Left cardiac atrium (tissue), 4 donors: ENCODE data around the gene PKP2. TPM values are rescaled to one million over a fixed set of nuclear protein-coding genes. Genes with fewer than 3 reads are reported as not detected.
"Not testable (repeated sequence)": the region's sequence is repeated elsewhere in the genome, so short reads cannot be mapped to it uniquely, and the experiment has no call there.

Experiments used
- ATAC-seq, 2 donors: fragments of 200-7000 bp; cut with Tn5 transposase; one replicate each; pipeline ENCODE4 v1.9.1; 2020; ENCODE audit warnings: mild to moderate bottlenecking in 2 of 2, moderate library complexity in 2 of 2
- DNase-seq: peaks from one replicate; pipeline ENCODE4 v3.0.0-alpha.2; 2020
- intact Hi-C, 2 donors: fragments of 100-400 bp; cut with DNase I; formaldehyde crosslinking; loops; one replicate each; pipeline versions ENCODE4 v1.14.1 to v1.15.1; 2022 to 2023
- total RNA-seq, 2 donors: library from RNA; stranded (reverse); fragmentation: NEBNext Ultra II Directional; extraction: Animal tissue kit (Norgen Biotek cat#: 25700); gene quantifications; one replicate each; pipeline ENCODE4 v1.2.1, GENCODE V29; 2021
- donor health status: DM: no; HTN: yes; CAD: no.
- donor health status: DM: no; HTN: yes; CAD: no; lungs with severe emphysema.
- donor health status: DM: yes; HTN: yes; CAD: no.
- donor health status: Dilated cardiomyopathy.

PKP2 gene
- total RNA-seq, 2 donors from 2014 or later = 124 to 148 TPM

- no peak for ATAC-seq
- intact Hi-C loops = loop anchor here in 1 of 2 donors (10.0 kb wide), 1 partner anchor 50 kb away; no protein-coding TSS in a partner anchor
- DNase-seq = no peak
These were observed 21.6 kb downstream of the PKP2 start for GRCh38 chr12:32874975-32875374.

DNA sequence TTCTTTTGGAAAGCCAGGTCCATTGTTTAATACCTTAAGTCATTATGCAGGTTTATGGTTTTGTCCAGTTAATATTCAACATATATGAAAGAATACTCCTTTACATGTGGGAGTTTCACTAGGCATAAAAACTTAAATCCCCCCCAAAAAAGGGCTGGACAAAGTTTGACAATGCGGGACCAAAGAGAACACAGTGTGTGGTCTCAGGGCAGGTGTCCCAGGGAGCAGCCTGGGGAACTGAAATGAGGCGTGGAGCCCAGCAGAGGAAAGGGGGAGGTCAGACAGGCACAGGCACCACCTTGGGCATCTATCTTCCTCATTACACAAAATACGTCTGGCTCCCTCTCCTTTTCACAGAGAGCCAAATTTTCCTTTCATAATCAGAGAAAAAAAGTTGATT is 22.5 kb downstream of the PKP2 start:
- intact Hi-C loops = loop anchor here in 1 of 2 donors (10.0 kb wide), 1 partner anchor 49 kb away; no protein-coding TSS in a partner anchor
- no peak for ATAC-seq
- no peak for DNase-seq

DNA sequence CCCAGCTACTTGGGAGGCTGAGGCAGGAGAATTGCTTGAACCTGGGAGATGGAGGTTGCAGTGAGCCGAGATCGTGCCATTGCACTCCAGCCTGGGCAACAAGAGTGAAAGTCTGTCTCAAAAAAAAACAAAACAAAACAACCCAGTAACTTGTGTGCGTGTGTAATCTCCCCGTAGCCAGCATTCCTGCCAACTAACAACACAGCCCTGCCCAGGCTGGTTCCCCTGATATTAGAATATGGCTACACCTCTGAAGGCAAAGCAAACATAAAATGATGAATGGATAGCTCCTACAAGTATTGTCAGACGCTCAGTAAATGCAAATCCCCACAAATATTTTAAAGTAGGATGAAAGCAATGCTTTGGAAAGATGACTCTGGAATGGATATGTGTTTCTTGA is 24.2 kb downstream of the PKP2 start:
- intact Hi-C loops = loop anchor here in 1 of 2 donors (10.0 kb wide), 1 partner anchor 48 kb away; no protein-coding TSS in a partner anchor
- not testable (repeated sequence) for DNase-seq, ATAC-seq

DNA sequence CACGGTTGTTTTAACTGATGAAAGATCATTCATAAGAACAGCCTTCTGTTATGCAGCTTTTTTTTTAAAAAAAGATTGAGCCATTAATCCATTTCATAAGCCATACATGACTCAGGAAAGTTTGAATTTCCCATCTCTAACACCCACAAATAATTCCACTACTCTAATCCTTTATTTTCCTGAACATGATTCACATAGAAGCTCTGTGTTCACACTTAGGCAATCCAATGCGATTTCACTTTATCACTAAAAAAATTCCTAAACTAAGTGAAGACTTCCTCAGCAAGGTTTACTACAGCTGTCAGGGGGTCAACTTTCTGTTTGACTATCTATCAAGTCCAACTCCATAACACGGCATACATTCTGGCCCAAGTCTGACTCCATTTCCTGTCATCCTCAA is 25.9 kb downstream of the PKP2 start:
- intact Hi-C loops = loop anchor here in 1 of 2 donors (10.0 kb wide), 1 partner anchor 46 kb away; no protein-coding TSS in a partner anchor
- ATAC-seq = peak in 1 of 2 donors; percentile 61
- no peak for DNase-seq

DNA sequence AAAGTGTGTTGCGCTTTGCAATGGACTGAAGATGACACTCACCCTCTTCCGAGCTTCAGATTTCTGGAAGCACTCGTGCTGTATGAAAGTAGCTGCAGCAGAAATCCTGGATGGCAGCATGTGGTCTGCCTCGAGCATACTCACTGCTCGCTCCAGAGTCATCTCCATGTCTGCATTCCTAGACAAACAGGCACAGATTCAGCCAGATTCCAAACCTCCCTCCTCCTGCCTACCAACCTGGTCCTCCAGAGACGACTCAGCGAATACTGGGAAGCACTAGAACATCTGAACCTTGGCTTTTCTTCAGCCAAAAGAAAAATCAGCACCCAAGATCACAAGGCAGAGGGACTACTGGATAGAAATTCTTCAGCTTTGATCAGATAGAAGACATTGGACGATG is 27.7 kb downstream of the PKP2 start:
- no peak for ATAC-seq
- no peak for DNase-seq
- intact Hi-C loops = no loop called here

DNA sequence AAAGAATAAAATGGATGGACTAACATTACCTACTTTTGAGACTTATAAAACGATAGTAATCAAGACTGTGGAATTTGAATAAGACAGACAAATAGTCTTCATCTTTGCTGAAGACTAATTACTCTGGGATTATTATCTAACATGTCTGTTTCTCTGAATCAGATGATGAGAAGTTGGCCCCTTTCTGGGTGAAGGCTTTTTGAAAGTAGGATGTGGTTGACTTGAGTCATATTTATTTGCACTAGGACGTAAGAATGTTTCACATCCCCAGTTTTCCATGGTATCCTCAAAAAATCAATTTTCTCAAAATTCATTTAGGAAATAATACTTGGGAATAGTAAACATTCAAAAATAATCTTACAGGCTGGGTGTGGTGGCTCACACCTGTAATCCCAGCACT is 31.8 kb downstream of the PKP2 start:
- no peak for DNase-seq
- ATAC-seq = no peak
- intact Hi-C loops = no loop called here

- ATAC-seq = no peak
- DNase-seq = no peak
- intact Hi-C loops = no loop called here
These were observed 33.4 kb downstream of the PKP2 start for GRCh38 chr12:32863128-32863527.

DNA sequence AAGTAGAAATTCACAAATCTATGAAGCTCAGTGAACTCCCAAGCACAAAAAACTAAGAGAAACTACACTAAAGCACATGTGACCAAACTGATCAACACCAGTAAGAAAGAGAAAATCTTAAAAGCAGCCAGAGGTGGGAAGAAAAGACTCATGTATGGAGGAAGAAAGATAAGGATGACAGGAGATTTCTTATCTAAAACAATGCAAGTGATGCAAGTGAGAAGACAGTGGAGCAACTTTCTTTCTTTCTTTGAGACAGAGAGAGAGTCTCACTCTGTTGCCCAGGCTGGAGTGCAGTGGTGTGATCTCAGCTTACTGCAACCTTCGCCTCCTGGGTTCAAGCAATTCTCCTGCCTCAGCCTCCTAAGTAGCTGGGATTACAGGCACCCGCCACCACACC is 34.9 kb downstream of the PKP2 start:
- ATAC-seq, intact Hi-C loops, DNase-seq: not testable (repeated sequence)

DNA sequence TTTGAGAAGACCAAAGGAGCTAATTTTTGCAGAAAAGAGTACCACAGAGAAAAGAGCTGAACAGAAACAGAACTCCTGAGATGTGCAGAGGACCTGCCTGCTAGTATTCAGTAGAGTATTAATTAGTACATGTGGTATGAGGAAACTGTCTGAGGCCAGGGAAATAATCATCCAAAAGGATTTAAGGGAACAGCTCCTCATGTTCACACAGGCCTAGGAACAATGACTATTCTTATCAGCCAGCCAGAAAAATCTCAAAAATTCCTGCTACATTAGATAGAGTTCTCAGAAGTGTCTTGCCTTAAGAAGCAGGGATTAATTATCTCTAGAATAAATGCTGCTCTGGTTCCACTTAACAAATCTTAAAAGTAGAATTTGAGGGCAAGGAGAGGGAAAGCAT is 36.4 kb downstream of the PKP2 start:
- DNase-seq (no peak), ATAC-seq (peak in 1 of 2 donors; percentile 51)
- intact Hi-C loops = no loop called here

DNA sequence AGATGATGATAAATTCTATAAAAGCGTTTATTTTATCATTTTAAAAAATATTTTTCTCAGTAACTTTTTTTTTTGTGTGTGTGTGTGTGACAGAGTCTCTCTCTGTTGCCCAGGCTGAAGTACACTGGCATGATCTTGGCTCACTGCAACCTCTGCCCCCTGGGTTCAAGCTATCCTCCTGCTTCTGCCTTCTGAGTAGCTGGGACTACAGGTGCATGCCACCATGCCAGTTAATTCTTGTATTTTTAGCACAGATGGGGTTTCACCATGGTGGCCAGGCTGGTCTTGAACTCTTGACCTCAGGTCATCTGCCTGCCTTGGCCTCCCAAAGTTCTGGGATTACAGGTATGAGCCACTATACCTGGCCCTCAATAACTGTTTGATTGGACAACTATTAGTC is 37.2 kb downstream of the PKP2 start:
- intact Hi-C loops = no loop called here
- no peak for ATAC-seq
- no peak for DNase-seq

DNA sequence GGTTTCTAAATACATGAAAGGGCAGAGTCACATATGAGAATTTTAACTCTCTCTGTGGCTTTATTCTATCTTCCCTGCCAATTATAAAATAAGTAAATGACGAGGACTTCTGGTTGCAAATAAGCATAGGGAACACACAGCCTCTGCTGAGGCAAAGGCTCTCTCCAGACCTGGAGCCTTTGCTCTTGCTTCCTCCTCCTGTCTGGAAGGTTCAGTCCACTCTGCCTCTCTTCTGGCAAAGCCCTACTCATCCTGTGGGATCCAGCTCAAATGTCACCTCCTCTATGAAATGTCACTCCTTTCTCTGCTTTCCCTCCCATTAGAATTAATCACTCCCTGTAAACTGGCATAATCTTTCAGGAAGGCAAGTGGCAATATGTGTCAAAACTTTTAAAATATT is 41.9 kb downstream of the PKP2 start:
- intact Hi-C loops = no loop called here
- ATAC-seq (peak in 1 of 2 donors; percentile 59), DNase-seq (no peak)

DNA sequence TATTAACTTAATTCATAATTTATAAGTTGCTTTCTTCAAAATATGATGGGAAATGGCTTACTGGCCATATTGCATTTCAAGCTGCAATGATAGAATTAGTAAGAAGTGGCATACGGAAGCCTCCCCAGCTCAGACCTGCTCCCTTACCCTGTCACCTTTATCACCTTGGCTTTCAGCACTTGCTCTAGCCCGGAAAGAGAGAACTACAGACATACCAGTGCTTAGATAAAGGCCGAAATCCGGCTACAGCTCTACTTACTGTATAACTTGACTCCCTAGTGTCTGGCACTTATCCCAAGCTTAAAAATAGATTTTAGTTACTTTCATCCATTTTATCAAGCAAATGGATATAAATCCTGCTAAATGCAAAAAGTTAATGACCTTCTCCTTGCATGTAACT is 42.5 kb downstream of the PKP2 start:
- DNase-seq = no peak
- peak; percentile 83 to 93 for ATAC-seq
- intact Hi-C loops = no loop called here

DNA sequence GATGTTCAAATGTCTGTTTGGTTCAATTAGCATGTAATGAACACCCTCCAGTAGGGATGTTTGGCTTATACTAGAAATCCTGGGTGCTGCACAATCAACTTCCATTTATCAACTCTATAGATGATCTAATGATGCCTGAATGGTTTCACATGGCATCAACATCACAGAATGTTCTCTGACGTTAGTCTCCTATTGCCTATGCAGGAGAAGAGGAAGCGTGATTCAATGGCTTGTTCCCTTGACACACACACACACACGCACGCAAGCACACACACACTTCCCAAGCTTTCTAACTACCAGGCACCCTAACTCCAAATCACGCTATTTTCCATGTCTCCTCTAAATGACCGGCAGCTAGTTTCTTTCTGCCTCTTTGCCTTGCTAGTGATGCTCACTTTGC is 49.3 kb downstream of the PKP2 start:
- DNase-seq = no peak
- intact Hi-C loops = no loop called here
- no peak for ATAC-seq

GRCh38 chr12:32846053-32846452 is 50.5 kb downstream of the PKP2 start:
- peak in 1 of 2 donors; percentile 65 for ATAC-seq
- intact Hi-C loops = no loop called here

GRCh38 chr12:32843528-32844095 is 53.0 kb downstream of the PKP2 start:
- no peak for ATAC-seq
- DNase-seq = no peak
- intact Hi-C loops = no loop called here

More at GRCh38 chr12:32846053-32846452, 50.5 kb downstream of the PKP2 start:
- no peak for DNase-seq

GRCh38 chr12:32841061-32841460 is 55.5 kb downstream of the PKP2 start:
- intact Hi-C loops = no loop called here
- no peak for ATAC-seq

GRCh38 chr12:32839828-32840227 is 56.7 kb downstream of the PKP2 start:
- intact Hi-C loops = no loop called here
- DNase-seq = no peak
- no peak for ATAC-seq

More at GRCh38 chr12:32841061-32841460, 55.5 kb downstream of the PKP2 start:
- no peak for DNase-seq

DNA sequence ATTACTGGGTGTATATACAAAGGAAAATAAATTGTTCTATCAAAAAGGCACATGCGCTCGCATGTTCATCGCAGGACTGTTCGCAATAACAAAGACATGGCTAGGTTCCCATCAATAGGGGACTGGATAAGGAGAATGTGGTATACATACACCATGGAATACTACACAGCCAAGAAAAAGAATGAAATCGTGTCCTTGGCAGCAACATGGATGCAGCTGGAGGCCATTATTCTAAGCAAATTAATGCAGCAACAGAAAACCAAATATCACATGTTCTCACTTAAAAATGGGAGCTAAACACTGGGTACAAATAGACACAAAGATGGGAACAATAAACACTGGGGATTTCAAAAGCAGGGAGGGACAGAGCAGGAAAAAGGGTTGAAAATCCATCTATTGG is 58.6 kb downstream of the PKP2 start:
- DNase-seq (no peak), ATAC-seq (no peak)
- intact Hi-C loops = no loop called here

DNA sequence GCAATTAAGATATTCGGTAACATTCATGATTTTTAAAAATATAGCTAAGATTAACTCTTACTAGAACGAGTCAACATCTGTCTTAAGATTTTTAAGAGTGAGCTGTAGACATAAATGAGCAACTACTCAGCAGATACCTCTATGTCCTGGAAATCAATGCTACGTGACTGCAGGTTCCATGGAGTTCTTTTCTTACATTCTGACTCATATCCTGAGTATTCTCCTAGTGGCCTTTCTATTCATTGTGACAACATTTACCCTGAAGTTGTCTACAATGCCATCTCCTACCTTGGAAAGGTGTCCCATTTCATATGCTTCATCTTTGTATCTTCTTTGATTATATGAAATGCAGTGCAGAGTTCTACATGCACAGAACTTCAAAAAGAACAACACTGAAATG is 59.9 kb downstream of the PKP2 start:
- no peak for ATAC-seq
- no peak for DNase-seq

DNA sequence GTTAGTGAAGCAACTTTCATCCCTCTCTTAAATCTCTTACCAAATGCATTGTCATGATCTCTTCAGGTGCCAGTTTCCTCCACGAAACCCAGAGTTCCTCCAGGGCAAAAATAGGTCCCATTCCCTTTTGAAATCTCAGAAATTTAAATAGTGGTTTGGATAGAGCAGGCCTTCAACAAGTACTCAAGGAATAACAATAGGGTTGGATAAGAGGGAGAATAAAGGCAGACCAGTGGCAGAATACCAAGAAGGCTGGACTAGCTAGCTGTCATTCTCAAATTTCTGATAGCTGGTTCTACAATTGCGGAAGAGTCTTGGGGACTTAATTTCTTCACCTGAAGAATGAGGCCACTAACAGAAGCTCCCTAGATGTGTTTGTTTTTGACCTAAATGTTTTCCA is 62.5 kb downstream of the PKP2 start:
- intact Hi-C loops = no loop called here
- DNase-seq (no peak), ATAC-seq (no peak)

More for the DNA sequence above, 59.9 kb downstream of the PKP2 start:
- intact Hi-C loops = no loop called here

DNA sequence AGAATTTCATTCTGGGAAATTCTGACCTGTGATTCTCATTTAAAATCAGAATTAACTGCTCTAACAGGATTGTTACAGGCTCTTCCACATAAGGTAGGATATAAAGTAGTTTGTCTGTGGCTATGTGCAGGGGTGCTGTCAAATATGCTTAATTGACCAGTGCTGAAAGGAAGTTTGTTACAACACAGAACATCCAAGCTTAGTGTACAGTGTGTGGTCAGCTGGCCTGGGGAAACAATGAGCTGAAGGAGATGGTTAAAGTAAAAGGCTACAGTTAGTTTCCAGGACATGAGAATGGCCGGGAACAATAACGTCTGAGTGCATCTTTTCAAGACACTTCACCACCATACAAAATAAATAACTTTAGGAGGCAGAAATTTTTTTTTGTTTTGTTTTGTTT is 68.0 kb downstream of the PKP2 start:
- DNase-seq (no peak), ATAC-seq (peak in 1 of 2 donors; percentile 28)
- intact Hi-C loops = loop anchor here in 1 of 2 donors (10.0 kb wide), 1 partner anchor 46 kb away; no protein-coding TSS in a partner anchor
